Neutrophil (primary cell): ENCODE results near the gene ALDH6A1.
"Not testable (repeated sequence)": the region's sequence is repeated elsewhere in the genome, so short reads cannot be mapped to it uniquely, and the experiment has no call there.

Experiments
- H3K27ac ChIP-seq: fragments of 200-600 bp; sonication (generic); 2 replicates; pipeline ENCODE4 v1.5.1; 2016; ENCODE audit warnings: mild to moderate bottlenecking, moderate library complexity
- H3K27me3 ChIP-seq: fragments of 200-600 bp; sonication (generic); 2 replicates; pipeline ENCODE4 v1.6.0; 2016; ENCODE audit warnings: mild to moderate bottlenecking
- H3K36me3 ChIP-seq: fragments of 200-600 bp; sonication (generic); 2 replicates; pipeline ENCODE4 v1.5.1; 2017
- H3K4me1 ChIP-seq, 2 experiments: fragments of 200-600 bp in 1 of 2; sonication (generic) in 1 of 2; 1 replicate in 1 of 2; 2 replicates in 1 of 2; pipeline versions ENCODE4 v1.5.1 to v1.6.1; 2013 to 2016; ENCODE audit warnings: low read depth in 1 of 2, low read length in 1 of 2, mild to moderate bottlenecking in 1 of 2, moderate library complexity in 1 of 2; ENCODE audit not compliant: control insufficient read depth in 1 of 2, insufficient read depth in 1 of 2
- H3K4me3 ChIP-seq, 2 experiments: fragments of 200-600 bp in 1 of 2; sonication (generic) in 1 of 2; 1 replicate in 1 of 2; 2 replicates in 1 of 2; pipeline ENCODE4 v1.5.1; 2013 to 2016; ENCODE audit warnings: low read depth in 1 of 2, low read length in 1 of 2, mild to moderate bottlenecking in 1 of 2, moderate library complexity in 1 of 2
- H3K9me3 ChIP-seq: fragments of 200-600 bp; sonication (generic); 2 replicates; pipeline ENCODE4 v1.5.1; 2016
- CTCF ChIP-seq: fragments of 200-600 bp; sonication (generic); IDR thresholded peaks from 2 replicates; pipeline ENCODE4 v1.5.1; 2016; ENCODE audit warnings: antibody characterized with exemption

The ALDH6A1 gene

GRCh38 chr14:74084277-74085046 is at the start of gene ALDH6A1, which contains the start of gene LIN52:
Gene ALDH6A1 (minus strand): TSS chr14:74084453. CDS start chr14:74084394, 59 bp downstream.
Gene LIN52 (plus strand): TSS chr14:74084956. CDS start chr14:74084975, 19 bp downstream.
- TF ChIP-seq CTCF = peak; percentile 19
- H3K4me1 ChIP-seq = peaks cover 17 to 20% of the 10 kb centered on the region in 2 experiments
- no peaks in the 10 kb centered on the region for H3K27me3 ChIP-seq
- H3K9me3 ChIP-seq = no peaks in the 10 kb centered on the region
- peak within 1 kb of the TSS; percentile 74 for H3K27ac ChIP-seq
- no peaks in the 10 kb centered on the region for H3K36me3 ChIP-seq
- peak within 1 kb of the TSS; percentile 75 to 76 for H3K4me3 ChIP-seq

- H3K36me3 ChIP-seq = no peaks in the 10 kb centered on the region
- no peak for TF ChIP-seq CTCF
- peaks cover 0 to 6% of the 10 kb centered on the region in 2 experiments for H3K4me1 ChIP-seq
- H3K9me3 ChIP-seq = no peaks in the 10 kb centered on the region
- no peak overlapping the region for H3K27ac ChIP-seq
- no peaks in the 10 kb centered on the region for H3K27me3 ChIP-seq
- H3K4me3 ChIP-seq = no peak overlapping the region
These were observed 43.4 kb upstream of the ALDH6A1 start for GRCh38 chr14:74127634-74128033.

DNA sequence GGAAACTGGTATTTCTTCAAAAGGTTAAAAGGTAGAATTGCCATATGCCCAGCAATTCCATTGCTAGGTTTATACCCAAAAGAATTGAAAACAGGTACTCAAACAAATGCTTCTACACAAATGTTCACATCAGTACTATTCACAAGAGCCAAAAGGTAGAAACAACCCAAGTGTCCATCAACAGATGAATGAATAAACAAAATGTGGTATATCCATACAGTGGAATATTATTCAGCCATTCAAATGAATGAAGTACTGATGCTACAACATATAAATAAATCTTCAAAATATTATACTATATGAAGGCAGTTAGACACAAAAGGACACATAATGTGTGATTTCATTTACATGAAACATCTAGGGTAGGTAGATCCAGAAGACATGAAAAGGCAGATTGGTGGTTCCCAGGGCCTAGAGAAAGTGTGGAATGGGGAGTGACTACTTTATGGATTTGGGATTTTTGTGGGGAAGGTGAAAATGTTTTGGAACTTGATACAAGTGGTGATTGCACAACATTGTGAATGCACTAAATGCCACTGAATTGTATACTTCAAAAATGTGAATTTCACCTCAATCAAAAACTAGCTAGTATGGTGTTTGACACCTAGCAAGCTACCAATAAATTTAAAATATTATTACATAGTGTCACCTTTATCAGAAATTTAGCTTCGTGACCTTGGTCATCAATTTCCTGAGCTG is 42.2 kb upstream of the ALDH6A1 start:
- TF ChIP-seq CTCF = no peak
- Histone ChIP-seq H3K4me1 (peaks cover 0 to 6% of the 10 kb centered on the region in 2 experiments), H3K27ac (no peak overlapping the region), H3K4me3 (no peak overlapping the region), H3K9me3 (no peaks in the 10 kb centered on the region), H3K36me3 (no peaks in the 10 kb centered on the region), H3K27me3 (no peaks in the 10 kb centered on the region)

- not testable (repeated sequence) for H3K27me3 ChIP-seq, H3K9me3 ChIP-seq, H3K27ac ChIP-seq, H3K4me3 ChIP-seq, H3K36me3 ChIP-seq, H3K4me1 ChIP-seq
These were observed 41.2 kb upstream of the ALDH6A1 start for GRCh38 chr14:74125487-74125886.

DNA sequence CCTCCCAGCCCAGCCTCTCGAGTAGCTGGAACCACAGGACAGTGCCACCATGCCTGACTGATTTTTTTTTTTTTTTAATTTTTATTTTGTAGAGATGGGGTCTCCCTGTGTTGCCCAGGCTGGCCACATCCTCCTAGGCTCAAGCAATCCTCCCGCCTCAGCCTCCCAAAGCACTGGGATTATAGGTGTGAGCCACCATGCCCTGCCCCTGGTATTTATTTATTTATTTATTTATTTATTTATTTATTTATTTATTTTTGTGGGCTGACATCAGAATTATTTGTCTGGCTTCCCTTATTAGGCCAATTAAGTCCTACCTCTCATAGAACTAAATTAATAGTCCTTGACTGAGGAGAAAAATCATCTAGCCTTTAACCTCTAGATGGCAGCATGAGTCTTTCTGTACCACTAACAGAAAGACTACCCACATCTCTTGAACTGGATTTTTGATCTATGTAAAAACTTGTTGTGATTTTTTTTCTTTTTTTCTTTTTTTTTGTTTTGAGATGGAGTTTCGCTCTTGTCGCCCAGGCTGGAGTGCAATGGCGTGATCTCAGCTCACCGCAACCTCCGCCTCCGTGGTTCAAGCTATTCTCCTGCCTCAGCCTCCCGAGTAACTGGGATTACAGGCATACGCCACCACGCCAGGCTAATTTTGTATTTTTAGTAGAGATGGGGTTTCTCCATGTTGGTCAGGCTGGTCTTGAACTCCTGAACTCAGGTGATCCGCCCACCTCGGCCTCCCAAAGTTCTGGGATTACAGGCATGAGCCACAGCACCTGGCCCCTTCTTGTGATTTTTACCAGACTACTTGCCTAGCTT is 27.4 kb upstream of the ALDH6A1 start:
- H3K4me1 ChIP-seq, H3K9me3 ChIP-seq, H3K4me3 ChIP-seq, H3K27ac ChIP-seq, H3K27me3 ChIP-seq: not testable (repeated sequence)
- peaks cover 11% of the 10 kb centered on the region for H3K36me3 ChIP-seq
- TF ChIP-seq CTCF = peak; percentile 12
